ENCODE data around the gene PNKD. TPM values are rescaled to one million over a fixed set of nuclear protein-coding genes. Genes with fewer than 3 reads are reported as not detected.
"Not testable (repeated sequence)": the region's sequence is repeated elsewhere in the genome, so short reads cannot be mapped to it uniquely, and the experiment has no call there.

The PNKD gene
- total RNA-seq, 1 donor from 2014 or later: 20.0 TPM

- DNase-seq (ENCODE audit: low read depth in 2 of 2): peak; percentile 88 to 90
Observed at GRCh38 chr2:218272531-218273212, 2.4 kb downstream of the PNKD start.

- not testable (repeated sequence) for DNase-seq (ENCODE audit: low read depth in 2 of 2)
Observed at GRCh38 chr2:218273214-218273907, 3.0 kb downstream of the PNKD start.

- no peak for DNase-seq (ENCODE audit: low read depth in 2 of 2)
Observed at GRCh38 chr2:218273908-218274249, 3.6 kb downstream of the PNKD start.

GRCh38 chr2:218274586-218274985, 4.3 kb downstream of the PNKD start:
- no peak for DNase-seq (ENCODE audit: low read depth in 2 of 2)

GRCh38 chr2:218275371-218276072, 5.2 kb downstream of the PNKD start:
- no peak for DNase-seq (ENCODE audit: low read depth in 2 of 2)

- DNase-seq (ENCODE audit: low read depth in 2 of 2): no peak
Observed at GRCh38 chr2:218276986-218277755, 6.9 kb downstream of the PNKD start.

GRCh38 chr2:218277921-218278320, 7.6 kb downstream of the PNKD start:
- DNase-seq (ENCODE audit: low read depth in 2 of 2): no peak

GRCh38 chr2:218278531-218279360, 8.4 kb downstream of the PNKD start:
- no peak for DNase-seq (ENCODE audit: low read depth in 2 of 2)

GRCh38 chr2:218280260-218280870, 10.0 kb downstream of the PNKD start:
- DNase-seq (ENCODE audit: low read depth in 2 of 2): no peak

- DNase-seq (ENCODE audit: low read depth in 2 of 2): no peak
Observed at GRCh38 chr2:218281449-218281848, 11.1 kb downstream of the PNKD start.

- no peak for DNase-seq (ENCODE audit: low read depth in 2 of 2)
Observed at GRCh38 chr2:218282173-218282991, 12.1 kb downstream of the PNKD start.

GRCh38 chr2:218284106-218284811, 13.9 kb downstream of the PNKD start:
- DNase-seq (ENCODE audit: low read depth in 2 of 2): peak; percentile 29 to 73

- DNase-seq (ENCODE audit: low read depth in 2 of 2): peak; percentile 33 to 48
Observed at GRCh38 chr2:218285604-218286003, 15.3 kb downstream of the PNKD start.

GRCh38 chr2:218286570-218287459, 16.5 kb downstream of the PNKD start:
- DNase-seq (ENCODE audit: low read depth in 2 of 2): peak; percentile 92 to 95

GRCh38 chr2:218289639-218290315, 19.5 kb downstream of the PNKD start:
- DNase-seq (ENCODE audit: low read depth in 2 of 2): peak in 1 of 2 donors; percentile 60

- no peak for DNase-seq (ENCODE audit: low read depth in 2 of 2)
Observed at GRCh38 chr2:218290316-218291261, 20.3 kb downstream of the PNKD start.
